GM23338 (cell line): ENCODE results near the gene MATN3. TPM values are rescaled to one million over a fixed set of nuclear protein-coding genes. Genes with fewer than 3 reads are reported as not detected.
A peak's percentile ranks its signal among the peaks of the same experiment; 100 is the strongest.

Experiments
- ATAC-seq: fragments of 200-7000 bp; cut with Tn5 transposase; 3 replicates; pipeline ENCODE4 v1.9.1; 2020
- DNase-seq: peaks from one replicate; pipeline ENCODE4 v3.0.0-alpha.2; 2015; ENCODE audit warnings: low spot score
- H2AFZ ChIP-seq: fragments of 200-600 bp; sonication (generic); 2 replicates; pipeline ENCODE4 v1.8.0; 2016; ENCODE audit warnings: antibody characterized with exemption, mild to moderate bottlenecking, moderate library complexity
- H3F3A ChIP-seq: fragments of 200-600 bp; sonication (generic); replicated peaks from 2 replicates; pipeline ENCODE4 v1.8.0; 2017; ENCODE audit warnings: antibody characterized with exemption, mixed run types, low read depth
- H3K27ac ChIP-seq: fragments of 200-600 bp; sonication (generic); 2 replicates; pipeline ENCODE4 v1.6.1; 2016; ENCODE audit warnings: low read depth
- H3K27me3 ChIP-seq: fragments of 200-600 bp; sonication (generic); 2 replicates; pipeline ENCODE4 v1.8.0; 2016; ENCODE audit warnings: mild to moderate bottlenecking, mixed run types, moderate library complexity; ENCODE audit not compliant: insufficient read depth
- H3K36me3 ChIP-seq: fragments of 200-600 bp; sonication (generic); 2 replicates; pipeline ENCODE4 v1.8.0; 2016; ENCODE audit warnings: mild to moderate bottlenecking; ENCODE audit not compliant: insufficient read depth
- H3K4me1 ChIP-seq: fragments of 200-600 bp; sonication (generic); 2 replicates; pipeline ENCODE4 v1.8.0; 2016; ENCODE audit warnings: mild to moderate bottlenecking, moderate library complexity; ENCODE audit not compliant: insufficient read depth
- H3K4me2 ChIP-seq: fragments of 200-600 bp; sonication (generic); 2 replicates; pipeline ENCODE4 v1.7.1; 2017; ENCODE audit warnings: mixed run types
- H3K4me3 ChIP-seq: fragments of 200-600 bp; sonication (generic); 2 replicates; pipeline ENCODE4 v1.6.1; 2016; ENCODE audit warnings: mixed run types
- H3K79me2 ChIP-seq: fragments of 200-600 bp; sonication (generic); replicated peaks from 2 replicates; pipeline ENCODE4 v1.8.0; 2017; ENCODE audit warnings: mild to moderate bottlenecking; ENCODE audit not compliant: insufficient read depth
- H3K9me2 ChIP-seq: fragments of 200-600 bp; sonication (generic); 2 replicates; pipeline ENCODE4 v1.8.0; 2017; ENCODE audit not compliant: insufficient read depth
- H4K20me1 ChIP-seq: fragments of 200-600 bp; sonication (generic); replicated peaks from 2 replicates; pipeline ENCODE4 v1.8.0; 2017; ENCODE audit warnings: mild to moderate bottlenecking; ENCODE audit not compliant: insufficient read depth
- H3K27ac Mint-ChIP-seq: 2 replicates; pipeline ENCODE4 v1.8.0; 2020; ENCODE audit warnings: inconsistent platforms, mild to moderate bottlenecking, moderate library complexity, mixed read lengths
- H3K27me3 Mint-ChIP-seq: 3 replicates; pipeline ENCODE4 v1.8.0; 2022; ENCODE audit warnings: low read depth, mild to moderate bottlenecking, moderate library complexity, mixed read lengths, inconsistent platforms; ENCODE audit not compliant: insufficient read depth, poor library complexity
- H3K36me3 Mint-ChIP-seq: 3 replicates; pipeline ENCODE4 v1.8.0; 2021; ENCODE audit warnings: low read depth, mild to moderate bottlenecking, inconsistent platforms, moderate library complexity, mixed read lengths
- H3K4me1 Mint-ChIP-seq: 3 replicates; pipeline ENCODE4 v1.8.0; 2020; ENCODE audit warnings: mild to moderate bottlenecking, inconsistent platforms, mixed read lengths
- H3K4me3 Mint-ChIP-seq: 3 replicates; pipeline ENCODE4 v1.8.0; 2021; ENCODE audit warnings: moderate library complexity, mild to moderate bottlenecking, inconsistent platforms, mixed read lengths
- H3K9me3 Mint-ChIP-seq: 3 replicates; pipeline ENCODE4 v1.8.0; 2020; ENCODE audit warnings: moderate library complexity, mild to moderate bottlenecking, inconsistent platforms, mixed read lengths
- CTCF ChIP-seq, 2 experiments: fragments of 200-600 bp in 1 of 2; sonication (generic) in 1 of 2; conservative IDR thresholded peaks; 2 replicates each; pipeline versions ENCODE4 v1.5.1 to v1.6.1; 2016 to 2017; ENCODE audit warnings: antibody characterized with exemption in 2 of 2, low read depth in 2 of 2, mild to moderate bottlenecking in 2 of 2, moderate library complexity in 1 of 2
- EZH2 ChIP-seq: fragments of 200-600 bp; sonication (generic); IDR thresholded peaks from one replicate; pipeline ENCODE4 v1.8.0; 2017; ENCODE audit warnings: antibody characterized with exemption, mild to moderate bottlenecking, low read depth; ENCODE audit not compliant: unreplicated experiment
- NANOG ChIP-seq: IDR thresholded peaks from 2 replicates; pipeline ENCODE4 v1.6.1; 2016; ENCODE audit warnings: antibody characterized with exemption, borderline replicate concordance
- REST ChIP-seq: IDR thresholded peaks from one replicate; pipeline ENCODE4 v1.6.1; 2018; ENCODE audit warnings: antibody characterized with exemption; ENCODE audit not compliant: unreplicated experiment
- polyA plus RNA-seq: library from polyadenylated mRNA; unstranded; fragments of >200 nt; fragmentation: Nextera tagmentation; extraction: Ambion mirVana; gene quantifications from 2 replicates; pipeline ENCODE4 v1.2.1, GENCODE V29; 2016
- total RNA-seq: library from RNA; depleted of rRNA; stranded (reverse); fragments of >200 nt; shearing (Covaris generic); gene quantifications from 2 replicates; pipeline ENCODE4 v1.2.3, GENCODE V29; 2014

MATN3 gene
- total and polyA plus RNA-seq, 2 experiments from 2014 or later, result 4.6 to 6.4 TPM

DNA sequence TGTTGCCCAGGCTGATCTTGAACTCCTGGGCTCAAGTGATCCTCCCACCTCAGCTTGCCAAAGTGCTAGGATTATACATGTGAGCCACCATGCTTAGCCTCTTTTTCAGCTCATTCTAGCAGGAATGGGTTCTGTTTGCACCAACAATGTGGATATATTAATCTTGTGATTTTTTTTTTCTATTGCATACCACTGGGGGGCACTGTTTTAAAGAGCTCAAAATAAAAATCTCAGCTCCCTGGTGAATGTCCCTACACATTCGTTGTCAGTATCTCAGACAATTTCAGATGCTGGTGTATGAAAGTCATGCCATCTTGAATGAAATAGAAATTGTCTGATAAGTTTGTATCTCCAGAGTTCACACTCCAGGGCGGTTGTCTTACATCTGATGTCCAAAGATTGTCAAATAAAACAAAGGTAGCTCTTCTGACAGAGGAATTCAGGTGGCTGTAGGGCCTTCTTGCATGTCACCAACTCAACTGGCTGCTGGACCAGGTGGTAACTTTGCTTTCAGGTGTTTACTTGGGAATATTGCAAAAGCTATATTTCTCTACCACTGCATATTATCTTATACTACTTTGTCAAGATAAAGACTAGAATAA is 3.1 kb upstream of the MATN3 start:
- Histone ChIP-seq H3K36me3 (no peaks in the 10 kb centered on the region), H3K9me2 (no peaks in the 10 kb centered on the region), H3K79me2 (no peaks in the 10 kb centered on the region), H3K4me2 (no peak overlapping the region), H3K27me3 (peaks cover 39% of the 10 kb centered on the region), H3F3A (0 out of 2 replicates have a peak, but pooled peaks cover 3% of the 10 kb centered on the region), H3K4me1 (peaks cover 16% of the 10 kb centered on the region), H4K20me1 (no peaks in the 10 kb centered on the region), H3K4me3 (no peak overlapping the region), H2AFZ (no peak overlapping the region), H3K27ac (no peak overlapping the region)
- Mint-ChIP-seq H3K36me3 (peaks cover 11% of the 10 kb centered on the region), H3K27me3 (peaks cover 30% of the 10 kb centered on the region), H3K4me1 (peaks cover 15% of the 10 kb centered on the region), H3K4me3 (no peak overlapping the region), H3K9me3 (peaks cover 18% of the 10 kb centered on the region), H3K27ac (no peak overlapping the region)
- TF ChIP-seq REST (no peak), CTCF (conservative IDR thresholded peaks at IDR 0.05; ENCODE audit: low read depth in 2 of 2) (peak; percentile 56 to 74), EZH2 (no peak)
- DNase-seq (peak; percentile 67), ATAC-seq (no peak)

- Mint-ChIP-seq H3K27me3 (peaks cover 30% of the 10 kb centered on the region), H3K4me1 (peaks cover 15% of the 10 kb centered on the region), H3K27ac (no peak overlapping the region), H3K4me3 (peak overlapping the region; percentile 79), H3K36me3 (0 out of 3 replicates have a peak, but pooled peaks cover 4% of the 10 kb centered on the region), H3K9me3 (peaks cover 9% of the 10 kb centered on the region)
- Histone ChIP-seq H4K20me1 (no peaks in the 10 kb centered on the region), H3K4me3 (peak overlapping the region; percentile 58), H3K4me2 (peak overlapping the region; percentile 85), H3K36me3 (no peaks in the 10 kb centered on the region), H3K27ac (no peak overlapping the region), H3K9me2 (no peaks in the 10 kb centered on the region), H3K27me3 (peaks cover 45% of the 10 kb centered on the region), H2AFZ (peak overlapping the region; percentile 54), H3K4me1 (peaks cover 19% of the 10 kb centered on the region), H3F3A (0 out of 2 replicates have a peak, but pooled peaks cover 3% of the 10 kb centered on the region), H3K79me2 (no peaks in the 10 kb centered on the region)
- TF ChIP-seq EZH2 (peak; percentile 24), NANOG (no peak)
- peak; percentile 47 for DNase-seq
- ATAC-seq, result peak; percentile 36
Measured at GRCh38 chr2:20013126-20013849, 820 bp upstream of the MATN3 start.
